Panc1 (cell line): ENCODE results near the gene PDXK. TPM values are rescaled to one million over a fixed set of nuclear protein-coding genes. Genes with fewer than 3 reads are reported as not detected.

ENCODE experiments used
- ATAC-seq: fragments of 200-7000 bp; cut with Tn5 transposase; 2 replicates; pipeline ENCODE4 v1.9.1; 2020; ENCODE audit warnings: mild to moderate bottlenecking, moderate library complexity
- BruUV-seq: library from RNA; stranded (reverse); fragments of 400-500 nt; replicated peaks from 2 replicates; lab custom pipeline; 2021; lab: Mats Ljungman, UMichigan
- CTCF ChIA-PET: fragments of 300-600 bp; sonication (Branson Sonifier 250); formaldehyde crosslinking; loops from one replicate; lab custom pipeline; 2022; ENCODE audit warnings: antibody characterized with exemption; lab: Charles Lee
- POLR2A ChIA-PET: fragments of 300-600 bp; sonication (Branson Sonifier 250); formaldehyde crosslinking; loops from one replicate; lab custom pipeline; 2022; ENCODE audit warnings: antibody characterized with exemption; lab: Charles Lee
- DNase-seq: peaks from one replicate; pipeline ENCODE4 v3.0.0-alpha.2; 2010; ENCODE audit warnings: low read depth, low spot score
- H3K27ac ChIP-seq: 2 replicates; pipeline ENCODE4 v1.5.1; 2011; ENCODE audit warnings: mild to moderate bottlenecking, low read length, inconsistent platforms
- H3K27me3 ChIP-seq: fragments of 200-500 bp; sonication (Bioruptor generic); 2 replicates; pipeline ENCODE4 v1.6.0; 2014; ENCODE audit warnings: low read length, inconsistent platforms; ENCODE audit not compliant: control insufficient read depth, insufficient read depth
- H3K36me3 ChIP-seq: fragments of 200-500 bp; sonication (Bioruptor generic); 2 replicates; pipeline ENCODE4 v1.5.1; 2014; ENCODE audit warnings: inconsistent platforms, mild to moderate bottlenecking, low read length, moderate library complexity; ENCODE audit not compliant: control insufficient read depth, insufficient read depth
- H3K4me1 ChIP-seq: 2 replicates; pipeline ENCODE4 v1.5.1; 2011; ENCODE audit warnings: inconsistent platforms, mild to moderate bottlenecking, low read length, moderate library complexity; ENCODE audit not compliant: control insufficient read depth, insufficient read depth
- H3K4me3 ChIP-seq, 2 experiments: 2 replicates each; pipeline ENCODE4 v1.5.1; 2011 to 2012; ENCODE audit warnings: low read depth in 2 of 2, low read length in 2 of 2, mild to moderate bottlenecking in 2 of 2, inconsistent platforms in 1 of 2, moderate library complexity in 1 of 2
- H3K9me3 ChIP-seq: fragments of 200-500 bp; sonication (Bioruptor generic); 2 replicates; pipeline ENCODE4 v1.5.1; 2014; ENCODE audit warnings: low read depth, mild to moderate bottlenecking, inconsistent platforms, low read length, moderate library complexity; ENCODE audit not compliant: control insufficient read depth, insufficient read depth
- POLR2AphosphoS5 ChIP-seq: IDR thresholded peaks from 2 replicates; pipeline ENCODE4 v1.6.1; 2012; ENCODE audit warnings: mild to moderate bottlenecking, low read depth, low read length, moderate library complexity
- SIN3A ChIP-seq: IDR thresholded peaks from 2 replicates; pipeline ENCODE4 v1.6.1; 2012; ENCODE audit warnings: low read depth, mild to moderate bottlenecking, low read length, moderate library complexity, borderline replicate concordance; ENCODE audit not compliant: insufficient read depth
- TCF7L2 ChIP-seq: IDR thresholded peaks from 2 replicates; pipeline ENCODE4 v1.6.1; 2011; ENCODE audit warnings: mild to moderate bottlenecking, low read depth, low read length, inconsistent platforms
- in situ Hi-C: cut with HindIII; loops from 2 replicates; pipeline ENCODE4 v1.10.0; 2016; ENCODE audit warnings: low sequenced_read_pairs, low pct_unique_long_range_greater_than_20kb
- intact Hi-C: fragments of 100-400 bp; cut with micrococcal nuclease; formaldehyde crosslinking; loops from one replicate; pipeline ENCODE4 v1.10.0; 2022; ENCODE audit not compliant: unreplicated experiment
- total RNA-seq: library from RNA; stranded (reverse); gene quantifications from one replicate; pipeline ENCODE4 v1.2.1, GENCODE V29; 2021; ENCODE audit not compliant: unreplicated experiment
- TF ChIP-seq, protein P1 (sequence below), 2 experiments: IDR thresholded peaks; 2 replicates each; pipeline ENCODE4 v1.6.1; 2011 to 2012; ENCODE audit warnings: low read depth in 2 of 2, control low read depth in 1 of 2, low read length in 1 of 2, mild to moderate bottlenecking in 1 of 2, moderate library complexity in 1 of 2; ENCODE audit not compliant: insufficient read depth in 1 of 2
- TF ChIP-seq, protein P2 (sequence below): fragments of 450-650 bp; IDR thresholded peaks from 2 replicates; pipeline ENCODE4 v1.5.1; 2017; ENCODE audit warnings: mild to moderate bottlenecking

PDXK gene
- total RNA-seq, 1 experiment from 2014 or later: 184 TPM

DNA sequence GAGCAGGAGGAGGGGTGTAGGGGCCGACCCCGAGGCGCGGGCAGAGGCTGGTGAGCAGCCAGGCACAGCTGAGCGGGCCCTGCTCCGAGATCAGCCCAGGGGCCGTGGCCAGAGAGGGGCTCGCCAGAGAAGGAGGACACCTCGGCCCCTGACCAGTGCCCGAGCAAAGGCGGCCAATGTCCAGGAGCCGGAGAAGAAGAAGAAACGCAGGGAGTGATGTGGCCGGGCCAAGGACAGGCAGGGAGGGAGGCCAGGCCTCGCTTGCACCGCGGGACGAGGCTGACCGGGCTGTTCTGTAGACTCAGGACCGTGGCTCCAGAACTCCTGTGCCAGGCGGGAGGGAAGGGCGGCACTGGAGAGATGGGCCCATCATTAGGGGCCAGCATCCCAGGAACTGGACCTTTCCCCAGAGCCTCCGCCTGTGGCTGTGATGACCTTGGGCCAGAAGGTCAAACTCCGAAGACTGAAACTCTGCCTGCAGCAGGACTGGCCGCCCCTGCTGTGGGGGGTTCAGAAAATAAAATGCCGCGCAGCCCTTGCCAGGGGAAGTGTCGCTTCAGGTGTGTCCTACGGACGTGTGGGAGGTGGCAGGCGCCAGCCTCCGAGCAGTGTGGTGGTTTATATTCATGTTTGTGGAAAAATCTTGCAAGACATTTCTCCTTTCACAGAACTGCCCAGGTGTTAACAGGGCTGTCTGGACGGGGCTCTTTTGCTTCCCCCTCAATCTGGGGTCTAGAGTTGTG, 84.8 kb downstream of the PDXK start:
- no peak for ATAC-seq
- Histone ChIP-seq H3K27me3 (no peaks in the 10 kb centered on the region), H3K36me3 (no peaks in the 10 kb centered on the region), H3K4me1 (no peaks in the 10 kb centered on the region), H3K27ac (no peak overlapping the region), H3K4me3 (no peak overlapping the region), H3K9me3 (no peaks in the 10 kb centered on the region)
- in situ Hi-C loops (no loop called here), intact Hi-C loops (no loop called here)
- POLR2A ChIA-PET: no interaction called here
- CTCF ChIA-PET: no interaction called here
- BruUV-seq: no TSS peak
- no peak for DNase-seq
- TF ChIP-seq POLR2AphosphoS5: no peak
- TF ChIP-seq, protein P1, sequence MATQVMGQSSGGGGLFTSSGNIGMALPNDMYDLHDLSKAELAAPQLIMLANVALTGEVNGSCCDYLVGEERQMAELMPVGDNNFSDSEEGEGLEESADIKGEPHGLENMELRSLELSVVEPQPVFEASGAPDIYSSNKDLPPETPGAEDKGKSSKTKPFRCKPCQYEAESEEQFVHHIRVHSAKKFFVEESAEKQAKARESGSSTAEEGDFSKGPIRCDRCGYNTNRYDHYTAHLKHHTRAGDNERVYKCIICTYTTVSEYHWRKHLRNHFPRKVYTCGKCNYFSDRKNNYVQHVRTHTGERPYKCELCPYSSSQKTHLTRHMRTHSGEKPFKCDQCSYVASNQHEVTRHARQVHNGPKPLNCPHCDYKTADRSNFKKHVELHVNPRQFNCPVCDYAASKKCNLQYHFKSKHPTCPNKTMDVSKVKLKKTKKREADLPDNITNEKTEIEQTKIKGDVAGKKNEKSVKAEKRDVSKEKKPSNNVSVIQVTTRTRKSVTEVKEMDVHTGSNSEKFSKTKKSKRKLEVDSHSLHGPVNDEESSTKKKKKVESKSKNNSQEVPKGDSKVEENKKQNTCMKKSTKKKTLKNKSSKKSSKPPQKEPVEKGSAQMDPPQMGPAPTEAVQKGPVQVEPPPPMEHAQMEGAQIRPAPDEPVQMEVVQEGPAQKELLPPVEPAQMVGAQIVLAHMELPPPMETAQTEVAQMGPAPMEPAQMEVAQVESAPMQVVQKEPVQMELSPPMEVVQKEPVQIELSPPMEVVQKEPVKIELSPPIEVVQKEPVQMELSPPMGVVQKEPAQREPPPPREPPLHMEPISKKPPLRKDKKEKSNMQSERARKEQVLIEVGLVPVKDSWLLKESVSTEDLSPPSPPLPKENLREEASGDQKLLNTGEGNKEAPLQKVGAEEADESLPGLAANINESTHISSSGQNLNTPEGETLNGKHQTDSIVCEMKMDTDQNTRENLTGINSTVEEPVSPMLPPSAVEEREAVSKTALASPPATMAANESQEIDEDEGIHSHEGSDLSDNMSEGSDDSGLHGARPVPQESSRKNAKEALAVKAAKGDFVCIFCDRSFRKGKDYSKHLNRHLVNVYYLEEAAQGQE (IDR thresholded peaks at IDR 0.05; ENCODE audit: insufficient read depth in 1 of 2, low read depth in 2 of 2, low read length in 1 of 2): no peak
- no peak for TF ChIP-seq TCF7L2
- TF ChIP-seq SIN3A: no peak
- TF ChIP-seq, protein P2, sequence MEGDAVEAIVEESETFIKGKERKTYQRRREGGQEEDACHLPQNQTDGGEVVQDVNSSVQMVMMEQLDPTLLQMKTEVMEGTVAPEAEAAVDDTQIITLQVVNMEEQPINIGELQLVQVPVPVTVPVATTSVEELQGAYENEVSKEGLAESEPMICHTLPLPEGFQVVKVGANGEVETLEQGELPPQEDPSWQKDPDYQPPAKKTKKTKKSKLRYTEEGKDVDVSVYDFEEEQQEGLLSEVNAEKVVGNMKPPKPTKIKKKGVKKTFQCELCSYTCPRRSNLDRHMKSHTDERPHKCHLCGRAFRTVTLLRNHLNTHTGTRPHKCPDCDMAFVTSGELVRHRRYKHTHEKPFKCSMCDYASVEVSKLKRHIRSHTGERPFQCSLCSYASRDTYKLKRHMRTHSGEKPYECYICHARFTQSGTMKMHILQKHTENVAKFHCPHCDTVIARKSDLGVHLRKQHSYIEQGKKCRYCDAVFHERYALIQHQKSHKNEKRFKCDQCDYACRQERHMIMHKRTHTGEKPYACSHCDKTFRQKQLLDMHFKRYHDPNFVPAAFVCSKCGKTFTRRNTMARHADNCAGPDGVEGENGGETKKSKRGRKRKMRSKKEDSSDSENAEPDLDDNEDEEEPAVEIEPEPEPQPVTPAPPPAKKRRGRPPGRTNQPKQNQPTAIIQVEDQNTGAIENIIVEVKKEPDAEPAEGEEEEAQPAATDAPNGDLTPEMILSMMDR: no peak

DNA sequence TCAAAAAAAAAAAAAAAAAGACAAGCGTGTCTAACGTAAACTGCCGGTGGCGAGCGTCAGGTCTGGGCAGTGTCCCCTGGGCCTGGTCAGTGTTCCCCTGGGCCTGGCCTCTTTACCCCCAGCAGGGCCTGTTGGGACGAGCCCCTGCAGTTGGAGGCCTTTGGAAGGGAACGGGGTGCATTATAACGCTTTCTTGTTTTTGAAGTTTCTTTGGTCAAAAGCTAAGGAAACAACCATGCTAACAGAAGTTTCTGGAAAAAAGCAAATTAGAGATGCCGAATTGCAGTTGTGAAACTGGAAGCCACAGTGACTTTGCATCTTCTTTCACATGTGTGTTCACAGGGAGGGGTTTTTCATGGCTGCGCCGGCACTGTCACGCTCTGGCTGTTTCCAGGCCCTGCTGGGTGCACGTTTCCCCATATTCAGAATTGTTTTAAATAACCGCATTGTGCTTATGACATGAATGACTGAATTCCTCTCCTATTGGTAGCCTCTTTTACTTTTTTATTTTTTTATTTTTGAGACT, 86.4 kb downstream of the PDXK start:
- in situ Hi-C loops: no loop called here

More for the DNA sequence above, 86.4 kb downstream of the PDXK start:
- ATAC-seq (no peak), DNase-seq (no peak)
- no TSS peak for BruUV-seq
- Histone ChIP-seq H3K4me3 (no peak overlapping the region), H3K36me3 (no peaks in the 10 kb centered on the region), H3K4me1 (peaks cover 4% of the 10 kb centered on the region; the same call in 1 of the 2 replicates), H3K27ac (no peak overlapping the region), H3K27me3 (no peaks in the 10 kb centered on the region), H3K9me3 (no peaks in the 10 kb centered on the region)
- ChIA-PET CTCF (no interaction called here), POLR2A (no interaction called here)
- TF ChIP-seq TCF7L2: no peak
- TF ChIP-seq, protein P1 (IDR thresholded peaks at IDR 0.05; ENCODE audit: insufficient read depth in 1 of 2, low read depth in 2 of 2, low read length in 1 of 2): no peak
- no peak for TF ChIP-seq SIN3A
- no peak for TF ChIP-seq POLR2AphosphoS5
- TF ChIP-seq, protein P2: no peak
- intact Hi-C loops: no loop called here
